NCI-H748 (cell line): ENCODE measurements around the gene SCN5A.

Experiments
- DNase-seq: peaks from one replicate; lab custom pipeline; 2025; ENCODE audit not compliant: unreplicated experiment; lab: John Stamatoyannopoulos, UW

SCN5A gene

GRCh38 chr3:38545983-38546382 is 103.5 kb downstream of the SCN5A start:
- DNase-seq: no peak

GRCh38 chr3:38545550-38545949 is 103.9 kb downstream of the SCN5A start:
- DNase-seq: peak; percentile 2

- DNase-seq: no peak
These were observed 104.6 kb downstream of the SCN5A start for GRCh38 chr3:38544926-38545325.

GRCh38 chr3:38543586-38543985 is 105.9 kb downstream of the SCN5A start:
- DNase-seq: no peak

GRCh38 chr3:38542401-38543298 is 106.8 kb downstream of the SCN5A start:
- DNase-seq: no peak

- DNase-seq: no peak
These were observed 107.7 kb downstream of the SCN5A start for GRCh38 chr3:38541806-38542205.

GRCh38 chr3:38538773-38539353 is 110.6 kb downstream of the SCN5A start:
- no peak for DNase-seq

GRCh38 chr3:38536671-38537070 is 112.8 kb downstream of the SCN5A start:
- DNase-seq: no peak

GRCh38 chr3:38534604-38535003 is 114.9 kb downstream of the SCN5A start:
- DNase-seq: no peak

- DNase-seq: no peak
These were observed 115.3 kb downstream of the SCN5A start for GRCh38 chr3:38534180-38534579.

GRCh38 chr3:38533285-38533976 is 116.1 kb downstream of the SCN5A start:
- no peak for DNase-seq

- no peak for DNase-seq
These were observed 117.0 kb downstream of the SCN5A start for GRCh38 chr3:38532529-38532928.

- no peak for DNase-seq
These were observed 121.0 kb downstream of the SCN5A start for GRCh38 chr3:38528457-38528856.

GRCh38 chr3:38526792-38527191 is 122.7 kb downstream of the SCN5A start:
- DNase-seq: no peak

GRCh38 chr3:38524141-38524739 is 125.2 kb downstream of the SCN5A start:
- no peak for DNase-seq

GRCh38 chr3:38522002-38522401 is 127.5 kb downstream of the SCN5A start:
- no peak for DNase-seq

GRCh38 chr3:38521391-38521987 is 128.0 kb downstream of the SCN5A start:
- peak; percentile 58 for DNase-seq

- no peak for DNase-seq
These were observed 129.8 kb downstream of the SCN5A start for GRCh38 chr3:38519651-38520050.

GRCh38 chr3:38519000-38519399 is 130.5 kb downstream of the SCN5A start:
- no peak for DNase-seq

- DNase-seq: no peak
These were observed 132.8 kb downstream of the SCN5A start for GRCh38 chr3:38516669-38517068.

GRCh38 chr3:38515367-38515766 is 134.1 kb downstream of the SCN5A start:
- no peak for DNase-seq
